PC-3 (cell line): Measurements from ENCODE around the gene SRRT. TPM values are rescaled to one million over a fixed set of nuclear protein-coding genes. Genes with fewer than 3 reads are reported as not detected.

Experiments
- ATAC-seq: fragments of 200-7000 bp; cut with Tn5 transposase; 2 replicates; pipeline ENCODE4 v1.9.1; 2020; ENCODE audit warnings: mild to moderate bottlenecking, moderate library complexity
- BruUV-seq: library from RNA; stranded (reverse); fragments of 400-500 nt; replicated peaks from 2 replicates; lab custom pipeline; 2021; lab: Mats Ljungman, UMichigan
- CTCF ChIA-PET: fragments of 300-600 bp; sonication (Branson Sonifier 250); formaldehyde crosslinking; loops from one replicate; lab custom pipeline; 2022; ENCODE audit warnings: antibody characterized with exemption; lab: Charles Lee
- POLR2A ChIA-PET: fragments of 300-600 bp; sonication (Branson Sonifier 250); formaldehyde crosslinking; loops from one replicate; lab custom pipeline; 2022; ENCODE audit warnings: antibody characterized with exemption; ENCODE audit not compliant: unreplicated experiment; lab: Charles Lee
- DNase-seq: peaks from one replicate; pipeline ENCODE4 v3.0.0-alpha.2; 2015
- H2AFZ ChIP-seq: fragments of 300-600 bp; sonication (generic); 2 replicates; pipeline ENCODE4 v1.6.0; 2016; ENCODE audit warnings: antibody characterized with exemption, low read length
- H3F3A ChIP-seq: fragments of 300-600 bp; sonication (generic); one replicate; pipeline ENCODE4 v1.6.0; 2017; ENCODE audit warnings: antibody characterized with exemption, low read length, control low read depth, mild to moderate bottlenecking; ENCODE audit not compliant: unreplicated experiment
- H3K27ac ChIP-seq: fragments of 300-600 bp; sonication (generic); 2 replicates; pipeline ENCODE4 v1.5.1; 2016; ENCODE audit warnings: mild to moderate bottlenecking, low read length
- H3K27me3 ChIP-seq: fragments of 300-600 bp; sonication (generic); 2 replicates; pipeline ENCODE4 v1.6.1; 2016; ENCODE audit warnings: low read length, mixed read lengths
- H3K36me3 ChIP-seq: fragments of 300-600 bp; sonication (generic); 2 replicates; pipeline ENCODE4 v1.6.1; 2016; ENCODE audit warnings: low read depth, mixed run types, low read length, mixed read lengths
- H3K4me1 ChIP-seq: fragments of 300-600 bp; sonication (generic); 2 replicates; pipeline ENCODE4 v1.5.1; 2016; ENCODE audit warnings: low read length; ENCODE audit not compliant: insufficient read depth
- H3K4me2 ChIP-seq: fragments of 300-600 bp; sonication (generic); 2 replicates; pipeline ENCODE4 v1.6.0; 2016; ENCODE audit warnings: low read length
- H3K4me3 ChIP-seq: fragments of 300-600 bp; sonication (generic); 2 replicates; pipeline ENCODE4 v1.5.1; 2016; ENCODE audit warnings: mild to moderate bottlenecking, low read length, mixed read lengths
- H3K79me2 ChIP-seq: fragments of 300-600 bp; sonication (generic); 2 replicates; pipeline ENCODE4 v1.6.1; 2017; ENCODE audit warnings: low read length, mixed read lengths
- H3K9ac ChIP-seq: fragments of 300-600 bp; sonication (generic); 2 replicates; pipeline ENCODE4 v1.6.0; 2016; ENCODE audit warnings: mild to moderate bottlenecking, low read length
- H3K9me2 ChIP-seq: fragments of 300-600 bp; sonication (generic); replicated peaks from 2 replicates; pipeline ENCODE4 v1.6.1; 2016; ENCODE audit warnings: mixed run types, low read length, mixed read lengths
- H3K9me3 ChIP-seq: fragments of 300-600 bp; sonication (generic); 2 replicates; pipeline ENCODE4 v1.6.1; 2016; ENCODE audit warnings: low read length, mixed read lengths
- H4K20me1 ChIP-seq: fragments of 300-600 bp; sonication (generic); 2 replicates; pipeline ENCODE4 v1.6.1; 2016; ENCODE audit warnings: low read length, mixed read lengths
- EZH2 ChIP-seq: fragments of 300-600 bp; sonication (generic); IDR thresholded peaks from one replicate; pipeline ENCODE4 v1.6.1; 2017; ENCODE audit warnings: antibody characterized with exemption, mild to moderate bottlenecking, low read length; ENCODE audit not compliant: unreplicated experiment
- EZH2phosphoT487 ChIP-seq: fragments of 300-600 bp; sonication (generic); IDR thresholded peaks from 2 replicates; pipeline ENCODE4 v1.6.1; 2018; ENCODE audit warnings: mild to moderate bottlenecking, antibody characterized with exemption, low read length, borderline replicate concordance
- intact Hi-C: fragments of 100-400 bp; cut with micrococcal nuclease; formaldehyde crosslinking; loops from 2 replicates; pipeline ENCODE4 v1.9.0; 2023
- total RNA-seq: library from RNA; depleted of rRNA; stranded (reverse); fragments of >200 nt; gene quantifications from 2 replicates; pipeline ENCODE4 v1.2.3, GENCODE V29; 2014
- TF ChIP-seq, protein P1 (sequence below): fragments of 300-600 bp; sonication (generic); conservative IDR thresholded peaks from 2 replicates; pipeline ENCODE4 v1.5.1; 2017; ENCODE audit warnings: antibody characterized with exemption, low read depth, mild to moderate bottlenecking, low read length

SRRT gene
- total RNA-seq, 1 experiment from 2014 or later, result 177 TPM

GRCh38 chr7:100830396-100830795 is 44.5 kb upstream of the SRRT start:
- Histone ChIP-seq H3K36me3 (no peaks in the 10 kb centered on the region), H2AFZ (no peak overlapping the region), H3F3A (no peaks in the 10 kb centered on the region), H3K4me3 (no peak overlapping the region), H3K9me2 (no peaks in the 10 kb centered on the region), H3K4me2 (no peak overlapping the region), H3K27ac (no peak overlapping the region), H4K20me1 (no peaks in the 10 kb centered on the region), H3K9ac (no peak overlapping the region), H3K9me3 (no peaks in the 10 kb centered on the region), H3K27me3 (no peaks in the 10 kb centered on the region), H3K4me1 (no peaks in the 10 kb centered on the region), H3K79me2 (peaks cover 23% of the 10 kb centered on the region)
- BruUV-seq, result no TSS peak
- DNase-seq (no peak), ATAC-seq (no peak)
- intact Hi-C loops, result no loop called here
- TF ChIP-seq EZH2, result no peak
- ChIA-PET POLR2A (no interaction called here), CTCF (no interaction called here)

DNA sequence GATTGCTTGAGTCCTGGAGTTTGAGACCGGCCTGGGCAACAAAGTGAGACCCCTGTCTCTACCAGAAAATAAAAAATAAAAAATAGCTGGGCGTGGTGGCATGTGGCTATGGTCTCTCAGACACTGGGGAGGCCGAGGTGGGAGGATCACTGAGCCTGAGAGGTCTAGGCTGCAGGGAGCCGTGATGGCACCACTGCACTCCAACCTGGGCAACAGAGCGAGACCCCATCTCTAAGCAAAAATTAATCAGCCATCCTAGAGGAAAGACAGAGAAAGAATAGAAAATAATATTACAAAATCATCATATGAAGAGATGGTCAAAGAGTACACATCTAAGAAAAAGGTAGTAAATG is 42.6 kb upstream of the SRRT start:
- ATAC-seq (no peak), DNase-seq (no peak)
- no peak overlapping the region for H2AFZ ChIP-seq
- intact Hi-C loops, result no loop called here
- H4K20me1 ChIP-seq, result no peaks in the 10 kb centered on the region
- ChIA-PET CTCF (interaction anchor here (0.9 kb wide), 1 partner anchor 20 kb away, joined by 4 read pairs; the partner anchor contains the start of gene SLC12A9), POLR2A (no interaction called here)
- H3K4me1 ChIP-seq, result no peaks in the 10 kb centered on the region
- no TSS peak for BruUV-seq
- H3K9me2 ChIP-seq, result no peaks in the 10 kb centered on the region
- no peaks in the 10 kb centered on the region for H3F3A ChIP-seq
- H3K4me3 ChIP-seq, result no peak overlapping the region
- H3K79me2 ChIP-seq, result peaks cover 6% of the 10 kb centered on the region; the same call in 1 of the 2 replicates
- TF ChIP-seq EZH2, result no peak
- no peak for TF ChIP-seq EZH2phosphoT487
- TF ChIP-seq, protein P1, sequence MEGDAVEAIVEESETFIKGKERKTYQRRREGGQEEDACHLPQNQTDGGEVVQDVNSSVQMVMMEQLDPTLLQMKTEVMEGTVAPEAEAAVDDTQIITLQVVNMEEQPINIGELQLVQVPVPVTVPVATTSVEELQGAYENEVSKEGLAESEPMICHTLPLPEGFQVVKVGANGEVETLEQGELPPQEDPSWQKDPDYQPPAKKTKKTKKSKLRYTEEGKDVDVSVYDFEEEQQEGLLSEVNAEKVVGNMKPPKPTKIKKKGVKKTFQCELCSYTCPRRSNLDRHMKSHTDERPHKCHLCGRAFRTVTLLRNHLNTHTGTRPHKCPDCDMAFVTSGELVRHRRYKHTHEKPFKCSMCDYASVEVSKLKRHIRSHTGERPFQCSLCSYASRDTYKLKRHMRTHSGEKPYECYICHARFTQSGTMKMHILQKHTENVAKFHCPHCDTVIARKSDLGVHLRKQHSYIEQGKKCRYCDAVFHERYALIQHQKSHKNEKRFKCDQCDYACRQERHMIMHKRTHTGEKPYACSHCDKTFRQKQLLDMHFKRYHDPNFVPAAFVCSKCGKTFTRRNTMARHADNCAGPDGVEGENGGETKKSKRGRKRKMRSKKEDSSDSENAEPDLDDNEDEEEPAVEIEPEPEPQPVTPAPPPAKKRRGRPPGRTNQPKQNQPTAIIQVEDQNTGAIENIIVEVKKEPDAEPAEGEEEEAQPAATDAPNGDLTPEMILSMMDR, result no peak
- H3K9ac ChIP-seq, result no peak overlapping the region
- no peaks in the 10 kb centered on the region for H3K27me3 ChIP-seq
- no peaks in the 10 kb centered on the region for H3K36me3 ChIP-seq
- H3K4me2 ChIP-seq, result no peak overlapping the region
- H3K9me3 ChIP-seq, result no peaks in the 10 kb centered on the region
- no peak overlapping the region for H3K27ac ChIP-seq

- CTCF ChIA-PET, result no interaction called here
- Histone ChIP-seq H3K36me3 (no peaks in the 10 kb centered on the region), H2AFZ (no peak overlapping the region), H3K79me2 (no peaks in the 10 kb centered on the region), H3K9me2 (no peaks in the 10 kb centered on the region), H4K20me1 (no peaks in the 10 kb centered on the region), H3K27me3 (no peaks in the 10 kb centered on the region), H3K4me2 (no peak overlapping the region), H3K9me3 (no peaks in the 10 kb centered on the region), H3F3A (no peaks in the 10 kb centered on the region), H3K9ac (no peak overlapping the region), H3K27ac (no peak overlapping the region), H3K4me1 (no peaks in the 10 kb centered on the region), H3K4me3 (no peak overlapping the region)
- BruUV-seq, result no TSS peak
- ATAC-seq, result peak; percentile 78
- no peak for DNase-seq
- intact Hi-C loops, result no loop called here
- TF ChIP-seq, protein P1, result no peak
- TF ChIP-seq EZH2phosphoT487 (no peak), EZH2 (no peak)
- POLR2A ChIA-PET, result interaction anchor here (0.6 to 0.7 kb wide), 3 partner anchors 80 to 131 kb away, joined by 3 to 31 read pairs (median 6); partner anchors contain the start of gene POP7
These were observed 38.7 kb upstream of the SRRT start for GRCh38 chr7:100835903-100836811.
